ENCODE data around the gene ACOXL. TPM values are rescaled to one million over a fixed set of nuclear protein-coding genes. Genes with fewer than 3 reads are reported as not detected.

The ACOXL gene
- total RNA-seq, 1 donor from 2014 or later = 0.23 TPM

GRCh38 chr2:111120253-111121027, 388.1 kb downstream of the ACOXL start, which contains the start of gene BCL2L11:
TSS of gene BCL2L11 (plus strand) at chr2:111120914. CDS start at chr2:111123746, 2,832 bp downstream.
- H3K27me3 Mint-ChIP-seq (ENCODE audit: low read depth, unreplicated experiment) = peaks cover 4% of the 10 kb centered on the region
- FAIRE-seq = no peak

GRCh38 chr2:111121028-111121827, 388.9 kb downstream of the ACOXL start:
- peaks cover 2% of the 10 kb centered on the region for H3K36me3 ChIP-seq (ENCODE audit: insufficient read depth, low read length)
- peak overlapping the region; percentile 90 for H2AFZ ChIP-seq (ENCODE audit: low read depth, low read length)
- Mint-ChIP-seq H3K4me3 (ENCODE audit: unreplicated experiment) (peak overlapping the region; percentile 86), H3K27ac (ENCODE audit: unreplicated experiment) (peak overlapping the region; percentile 47), H3K36me3 (ENCODE audit: low read depth, unreplicated experiment) (peaks cover 3% of the 10 kb centered on the region), H3K27me3 (ENCODE audit: low read depth, unreplicated experiment) (peaks cover 4% of the 10 kb centered on the region), H3K9me3 (ENCODE audit: unreplicated experiment) (no peaks in the 10 kb centered on the region), H3K4me1 (ENCODE audit: low read depth, unreplicated experiment) (peaks cover 9% of the 10 kb centered on the region)
- H3K9me3 ChIP-seq (ENCODE audit: insufficient read depth, low read depth, low read length) = no peaks in the 10 kb centered on the region
- H3K4me3 ChIP-seq (ENCODE audit: insufficient read depth, low read depth, low read length) = peak overlapping the region; percentile 80
- DNase-seq (ENCODE audit: low read depth) = no peak
- TF ChIP-seq CTCF (IDR thresholded peaks at IDR 0.05; ENCODE audit: insufficient read depth, low read depth, low read length) = no peak
- TF ChIP-seq EZH2 (IDR thresholded peaks at IDR 0.05; ENCODE audit: insufficient read depth, low read length) = no peak
- H3K4me2 ChIP-seq (ENCODE audit: low read length) = peak overlapping the region; percentile 96
- peaks cover 21% of the 10 kb centered on the region for H3K27me3 ChIP-seq (ENCODE audit: insufficient read depth, low read length)
- H3K27ac ChIP-seq (ENCODE audit: low read depth, low read length) = no peak overlapping the region
- peaks cover 45% of the 10 kb centered on the region for H3K4me1 ChIP-seq (ENCODE audit: insufficient read depth, low read length)
- peak overlapping the region; percentile 87 for H3K9ac ChIP-seq (ENCODE audit: low read length)
- no peaks in the 10 kb centered on the region for H3K79me2 ChIP-seq (ENCODE audit: insufficient read depth, low read length)
- peaks cover 17% of the 10 kb centered on the region for H4K20me1 ChIP-seq (ENCODE audit: insufficient read depth, low read length)
- FAIRE-seq = no peak

More at GRCh38 chr2:111120253-111121027, 388.1 kb downstream of the ACOXL start, which contains the start of gene BCL2L11:
- H4K20me1 ChIP-seq (ENCODE audit: insufficient read depth, low read length) = peaks cover 15% of the 10 kb centered on the region
- peaks cover 29% of the 10 kb centered on the region for H3K27me3 ChIP-seq (ENCODE audit: insufficient read depth, low read length)
- H3K79me2 ChIP-seq (ENCODE audit: insufficient read depth, low read length) = no peaks in the 10 kb centered on the region
- no peaks in the 10 kb centered on the region for H3K9me3 Mint-ChIP-seq (ENCODE audit: unreplicated experiment)
- peaks cover 3% of the 10 kb centered on the region for H3K36me3 Mint-ChIP-seq (ENCODE audit: low read depth, unreplicated experiment)
- peak within 1 kb of the TSS; percentile 87 for H3K9ac ChIP-seq (ENCODE audit: low read length)
- peak within 1 kb of the TSS; percentile 86 for H3K4me3 Mint-ChIP-seq (ENCODE audit: unreplicated experiment)
- peaks cover 45% of the 10 kb centered on the region for H3K4me1 ChIP-seq (ENCODE audit: insufficient read depth, low read length)
- H3K4me3 ChIP-seq (ENCODE audit: insufficient read depth, low read depth, low read length) = peak within 1 kb of the TSS; percentile 80
- DNase-seq (ENCODE audit: low read depth) = peak; percentile 76
- no peaks in the 10 kb centered on the region for H3K36me3 ChIP-seq (ENCODE audit: insufficient read depth, low read length)
- no peaks in the 10 kb centered on the region for H3K9me3 ChIP-seq (ENCODE audit: insufficient read depth, low read depth, low read length)
- H3K4me2 ChIP-seq (ENCODE audit: low read length) = peak within 1 kb of the TSS; percentile 96
- no peak for TF ChIP-seq CTCF (IDR thresholded peaks at IDR 0.05; ENCODE audit: insufficient read depth, low read depth, low read length)
- peak; percentile 12 for TF ChIP-seq EZH2 (IDR thresholded peaks at IDR 0.05; ENCODE audit: insufficient read depth, low read length)
- no peak within 1 kb of the TSS for H3K27ac ChIP-seq (ENCODE audit: low read depth, low read length)
- peaks cover 9% of the 10 kb centered on the region for H3K4me1 Mint-ChIP-seq (ENCODE audit: low read depth, unreplicated experiment)
- peak within 1 kb of the TSS; percentile 90 for H2AFZ ChIP-seq (ENCODE audit: low read depth, low read length)
- peak within 1 kb of the TSS; percentile 47 for H3K27ac Mint-ChIP-seq (ENCODE audit: unreplicated experiment)

All from astrocyte (in vitro differentiated cells and primary cell).